ENCODE measurements around the gene MYL12A. TPM values are rescaled to one million over a fixed set of nuclear protein-coding genes. Genes with fewer than 3 reads are reported as not detected.

MYL12A gene
- total and polyA plus RNA-seq, 2 of the 4 experiments (the other 2 are of a cell fraction) = 549 to 580 TPM

GRCh38 chr18:3246635-3247239 is 864 bp upstream of the MYL12A start:
- dilution Hi-C loops (cut with HindIII; ENCODE audit: low sequenced_read_pairs, unreplicated experiment) = no loop called here
- 69% methylated on average over 7 of the region's 23 CpGs; no CpG with 5 or more reads in 1 of the 2 experiments for WGBS, 2 experiments (ENCODE audit: extremely low coverage in 2 of 2, insufficient read length in 1 of 2)
- in situ Hi-C loops (cut with MboI; ENCODE audit: low sequenced_read_pairs) = loop anchor here (5.0 kb wide), 1 partner anchor 309 kb away; no protein-coding TSS in a partner anchor
- Histone ChIP-seq H2AFZ (replicated peaks; ENCODE audit: low read length, poor library complexity) (peak overlapping the region; percentile 90), H2BK120ac (ENCODE audit: low read depth, low read length) (peak overlapping the region; percentile 84), H3K9ac (ENCODE audit: low read depth, low read length) (peak overlapping the region; percentile 5; the same call in 1 of the 2 replicates), H3K9me3 (ENCODE audit: control insufficient read depth, insufficient read depth, low read length) (peaks cover 4% of the 10 kb centered on the region; the same call in 1 of the 2 replicates), H2BK5ac (ENCODE audit: low read depth, low read length, poor library complexity, severe bottlenecking) (peak overlapping the region; percentile 97), H3K4me1 (ENCODE audit: control insufficient read depth, insufficient read depth, low read length) (peaks cover 6% of the 10 kb centered on the region; the same call in 1 of the 2 replicates), H3K56ac (ENCODE audit: extremely low read depth, insufficient read depth, low read length) (peak overlapping the region; percentile 58), H3K36me3 (ENCODE audit: control insufficient read depth, insufficient read depth, low read length) (peaks cover 3% of the 10 kb centered on the region), H4K5ac (ENCODE audit: low read depth, low read length) (peak overlapping the region; percentile 87), H3K79me1 (ENCODE audit: low read depth in 1 of 2, low read length in 2 of 2) (peaks cover 7 to 18% of the 10 kb centered on the region in 2 experiments; a peak in 2 of 4 replicates), H3K27ac (ENCODE audit: insufficient read depth, low read length) (peak overlapping the region; percentile 97), H2AK9ac (replicated peaks; ENCODE audit: low read depth, low read length, poor library complexity) (peak overlapping the region; percentile 76), H4K8ac (ENCODE audit: low read depth in 2 of 2, low read length in 2 of 2) (peak overlapping the region; percentile 81 to 98), H3K4me3 (ENCODE audit: insufficient read depth, low read depth, low read length) (peak overlapping the region; percentile 84), H2AK5ac (ENCODE audit: low read depth, low read length) (peak overlapping the region; percentile 92), H3K4me2 (ENCODE audit: low read depth, low read length) (peak overlapping the region; percentile 17; the same call in 1 of the 2 replicates), H3K27me3 (ENCODE audit: control insufficient read depth, insufficient read depth, low read length) (no peaks in the 10 kb centered on the region), H4K20me1 (ENCODE audit: insufficient read depth, low read length) (peaks cover 11% of the 10 kb centered on the region; the same call in 1 of the 2 replicates), H2BK20ac (ENCODE audit: low read depth, low read length) (peak overlapping the region; percentile 85), H3K14ac (replicated peaks; ENCODE audit: low read depth, low read length) (peak overlapping the region; percentile 81), H3K9me1 (ENCODE audit: insufficient read depth, low read length) (no peaks in the 10 kb centered on the region), H2BK15ac (ENCODE audit: low read depth, low read length) (peak overlapping the region; percentile 53; the same call in 1 of the 3 replicates), H3K18ac (ENCODE audit: low read depth, low read length) (peak overlapping the region; percentile 61), H3K4ac (ENCODE audit: low read depth, low read length) (peak overlapping the region; percentile 89), H4K91ac (ENCODE audit: insufficient read depth, low read depth, low read length) (peak overlapping the region; percentile 90), H3K23ac (ENCODE audit: low read depth, low read length) (peak overlapping the region; percentile 69)
- no peak for TF ChIP-seq SMC3 (IDR thresholded peaks at IDR 0.05; ENCODE audit: low read depth, low read length)
- no peak for TF ChIP-seq MXI1 (IDR thresholded peaks at IDR 0.05; ENCODE audit: borderline replicate concordance, low read depth, low read length)
- no peak for TF ChIP-seq MAZ (IDR thresholded peaks at IDR 0.05; ENCODE audit: borderline replicate concordance, low read depth, low read length)
- TF ChIP-seq FOS (IDR thresholded peaks at IDR 0.05; ENCODE audit: low read depth, low read length) = no peak
- no peak for TF ChIP-seq ELK1 (IDR thresholded peaks at IDR 0.05; ENCODE audit: borderline replicate concordance, low read depth, low read length)
- intact Hi-C loops (cut with micrococcal nuclease) = loop anchor here (1.0 to 10.0 kb wide), 7 partner anchors 95 to 675 kb away; partner anchors contain the start of genes LPIN2, METTL4 and NDC80
- DNase-seq (no peak), ATAC-seq (ENCODE audit: low read depth) (no peak)
- CTCF ChIA-PET = interaction anchor here (0.5 to 1.7 kb wide), 6 partner anchors 10 to 673 kb away, joined by 3 to 5 read pairs (median 3); no protein-coding TSS in a partner anchor
- POLR2A ChIA-PET (ENCODE audit: unreplicated experiment) = interaction anchor here (0.9 kb wide), 1 partner anchor 298 kb away, joined by 3 read pairs; no protein-coding TSS in a partner anchor
- no TSS peak for BruUV-seq (replicated peaks)

Data from IMR-90 (cell line).